Femur (tissue), 1 donor: ENCODE measurements around the gene ZFAND2B.

Experiments used
- DNase-seq: peaks from one replicate; pipeline ENCODE4 v3.0.0-alpha.2; 2017

Gene ZFAND2B, protein sequence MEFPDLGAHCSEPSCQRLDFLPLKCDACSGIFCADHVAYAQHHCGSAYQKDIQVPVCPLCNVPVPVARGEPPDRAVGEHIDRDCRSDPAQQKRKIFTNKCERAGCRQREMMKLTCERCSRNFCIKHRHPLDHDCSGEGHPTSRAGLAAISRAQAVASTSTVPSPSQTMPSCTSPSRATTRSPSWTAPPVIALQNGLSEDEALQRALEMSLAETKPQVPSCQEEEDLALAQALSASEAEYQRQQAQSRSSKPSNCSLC

DNA sequence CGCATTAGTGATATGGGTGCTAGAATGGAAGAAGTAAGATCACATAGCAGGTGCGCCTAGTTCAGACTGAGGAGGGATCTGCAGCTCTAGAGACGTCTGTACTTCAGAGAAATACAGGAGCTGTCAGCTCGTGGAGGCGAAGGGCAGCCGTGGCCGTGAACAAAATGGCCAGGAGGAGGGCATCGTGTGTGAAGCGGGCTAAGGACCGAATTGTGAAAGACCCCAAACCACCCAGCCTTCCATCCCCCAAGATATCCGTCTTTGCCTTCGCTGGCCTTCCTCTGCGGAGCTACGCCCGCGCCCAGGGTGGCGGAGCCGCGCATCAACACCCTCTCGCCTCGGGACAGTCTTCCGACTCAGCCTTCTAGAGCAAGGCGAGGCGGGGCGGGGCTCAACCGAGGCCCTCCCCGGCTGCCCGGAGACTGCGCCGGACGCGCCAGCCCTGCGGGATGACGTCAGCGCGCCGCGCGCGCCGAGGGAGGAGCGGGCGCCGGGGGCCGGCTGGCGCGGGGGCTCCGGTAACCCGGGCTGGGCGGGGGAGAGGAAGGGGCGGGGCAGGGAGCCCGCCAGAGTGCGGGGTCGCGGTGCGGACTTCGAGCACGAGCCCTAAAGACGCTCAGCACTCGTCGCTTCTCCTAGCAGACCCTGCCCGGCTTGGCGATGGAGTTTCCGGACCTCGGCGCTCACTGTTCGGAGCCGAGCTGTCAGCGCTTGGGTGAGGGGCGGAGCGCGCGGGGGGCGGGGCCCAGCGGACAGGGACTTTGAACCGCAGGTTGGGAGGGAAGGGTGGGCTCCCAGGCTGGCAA is at the start of gene ZFAND2B:
ZFAND2B (plus strand) TSS at position 455 of the 806 bp plus-strand sequence; CDS start at position 661, 206 bp downstream.
- DNase-seq: peak; percentile 96

DNA sequence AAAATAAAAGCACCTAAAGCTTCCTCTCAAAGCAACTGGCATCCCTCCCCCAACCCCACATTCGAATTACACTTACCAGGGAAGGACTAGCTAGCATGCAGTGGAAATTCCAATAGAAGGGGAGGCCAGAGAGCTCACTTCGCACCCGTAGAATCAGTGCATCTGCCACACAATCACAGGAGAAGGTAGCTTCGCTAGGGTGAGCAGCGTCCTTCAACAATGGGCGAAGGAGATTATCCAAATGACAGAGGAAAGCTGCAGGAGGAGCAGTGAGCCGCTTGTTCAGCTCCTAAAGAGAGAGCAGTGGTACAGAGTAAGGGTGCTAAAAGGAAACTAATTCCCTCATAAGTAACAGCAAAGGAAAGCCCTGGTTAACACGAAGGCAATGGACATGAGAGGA is 49.2 kb upstream of the ZFAND2B start:
- no peak for DNase-seq

DNA sequence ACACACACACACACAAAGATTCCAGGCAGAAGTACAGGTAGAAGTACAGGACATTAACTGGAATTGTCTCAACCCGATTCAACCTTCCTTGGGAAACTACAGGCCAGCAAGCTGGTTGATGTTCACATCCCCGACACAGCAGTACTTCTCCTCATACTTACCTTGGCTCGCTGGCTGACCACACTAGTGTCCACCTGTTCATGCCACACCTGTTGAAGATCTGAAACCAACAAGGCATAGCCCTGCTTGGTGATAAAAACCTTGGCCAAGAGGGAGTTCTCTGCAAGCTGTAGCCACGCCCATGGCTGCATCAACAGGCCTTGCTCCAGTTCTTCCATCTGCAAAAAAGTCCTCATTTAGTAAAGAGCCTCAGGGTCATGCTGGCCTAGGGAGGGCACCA is 48.6 kb upstream of the ZFAND2B start:
- no peak for DNase-seq

DNA sequence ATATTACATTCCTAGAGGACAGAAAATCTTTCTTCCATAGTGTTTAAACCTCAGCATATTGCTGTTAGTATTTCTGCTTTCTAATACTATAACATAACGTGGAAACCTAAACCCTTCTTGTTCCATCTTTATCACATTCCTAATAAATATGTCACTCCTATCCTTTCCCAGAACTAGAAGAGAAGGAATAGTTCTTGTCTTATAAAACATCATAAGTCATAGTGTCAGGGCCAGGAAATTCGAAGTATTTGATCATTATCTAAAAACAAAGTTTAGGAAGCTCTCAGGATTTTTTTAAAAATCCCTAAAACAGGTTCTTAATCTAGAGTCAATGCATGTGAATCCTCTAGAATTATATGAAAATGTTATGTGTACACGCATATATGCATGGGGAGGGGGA is 48.0 kb upstream of the ZFAND2B start:
- no peak for DNase-seq

DNA sequence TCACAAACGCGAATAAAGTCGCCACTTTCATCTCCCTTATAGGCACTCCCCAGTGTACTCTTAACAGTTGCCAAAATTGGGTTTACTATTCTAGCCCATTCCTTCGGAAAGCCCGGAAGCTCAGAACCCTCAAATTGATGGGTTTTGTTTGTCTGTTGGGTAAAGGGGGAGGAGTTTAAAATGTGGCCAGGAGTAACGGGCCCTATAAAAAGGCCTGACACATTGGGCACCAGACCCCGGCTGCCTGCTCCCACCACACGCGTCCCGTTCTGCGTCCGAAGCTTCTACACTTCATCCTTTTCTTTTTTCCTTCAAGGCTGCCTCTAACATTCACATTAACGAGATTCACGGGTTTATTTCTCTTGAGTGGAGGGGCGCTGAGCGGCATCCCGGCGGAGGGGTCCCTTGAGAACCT is 46.8 kb upstream of the ZFAND2B start:
- DNase-seq: no peak

DNA sequence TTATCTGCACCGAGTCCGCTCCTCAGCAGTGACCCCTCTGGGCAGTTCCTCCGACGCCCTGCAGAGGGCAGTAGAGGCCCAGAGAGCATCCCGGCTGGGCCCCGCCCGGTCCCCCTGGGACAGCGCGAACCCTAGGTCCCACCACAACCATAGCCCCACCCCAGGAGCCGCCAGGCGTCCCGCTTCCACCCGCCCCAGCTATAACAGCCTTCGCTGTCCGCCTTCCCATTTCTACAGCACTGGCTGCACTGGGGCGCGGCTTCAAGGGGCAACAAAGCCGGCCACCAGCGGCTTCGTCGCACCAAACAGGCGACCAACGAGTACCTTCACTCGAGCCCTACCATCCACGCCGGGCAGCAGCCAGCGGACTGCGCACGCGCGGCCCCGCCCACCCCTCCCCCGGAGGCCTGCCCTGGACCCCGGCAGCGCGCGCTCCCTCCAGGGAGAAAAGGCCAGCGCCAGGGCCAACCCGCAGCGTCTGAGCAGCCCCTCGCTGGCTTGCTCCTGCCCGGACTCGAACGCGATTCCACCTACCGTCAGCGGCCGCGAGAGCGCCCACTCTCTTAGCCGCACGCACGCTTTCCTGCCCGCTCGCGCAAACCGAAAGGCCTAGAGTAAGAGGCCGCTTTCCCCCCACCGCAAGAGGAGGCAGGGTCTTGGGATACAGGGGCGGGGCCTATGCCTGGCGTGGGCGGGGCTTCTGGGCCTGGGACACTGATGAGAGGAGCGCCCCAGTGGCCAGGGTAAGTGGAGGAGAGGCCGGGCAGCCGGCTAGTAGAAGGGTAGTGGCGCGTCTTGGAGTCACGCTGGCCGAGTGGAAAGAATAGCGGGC is 46.2 kb upstream of the ZFAND2B start, which contains the start of gene NHEJ1:
NHEJ1 (minus strand) TSS at position 630 of the 832 bp plus-strand sequence. CDS start 2,453 bp downstream, outside the sequence.
- peak; percentile 96 for DNase-seq

DNA sequence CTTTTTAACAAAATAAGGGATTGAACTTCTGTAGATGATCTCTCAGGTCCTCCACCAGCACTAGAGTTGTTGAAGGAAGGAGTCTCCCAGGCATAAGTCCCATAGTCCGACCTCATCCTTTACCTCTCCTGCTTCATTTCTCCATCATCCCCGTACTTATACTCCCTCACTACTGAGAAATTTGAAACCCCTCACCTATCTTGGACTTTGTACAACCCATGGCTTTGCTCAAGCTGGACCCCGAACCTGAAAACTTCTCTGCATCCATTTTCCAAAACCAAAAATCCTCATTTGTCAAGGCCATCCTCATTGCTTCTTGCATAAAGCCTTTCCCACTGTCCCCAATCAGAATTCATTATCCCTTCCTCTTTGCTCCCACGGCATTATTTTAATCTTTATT is 45.5 kb upstream of the ZFAND2B start:
- no peak for DNase-seq

DNA sequence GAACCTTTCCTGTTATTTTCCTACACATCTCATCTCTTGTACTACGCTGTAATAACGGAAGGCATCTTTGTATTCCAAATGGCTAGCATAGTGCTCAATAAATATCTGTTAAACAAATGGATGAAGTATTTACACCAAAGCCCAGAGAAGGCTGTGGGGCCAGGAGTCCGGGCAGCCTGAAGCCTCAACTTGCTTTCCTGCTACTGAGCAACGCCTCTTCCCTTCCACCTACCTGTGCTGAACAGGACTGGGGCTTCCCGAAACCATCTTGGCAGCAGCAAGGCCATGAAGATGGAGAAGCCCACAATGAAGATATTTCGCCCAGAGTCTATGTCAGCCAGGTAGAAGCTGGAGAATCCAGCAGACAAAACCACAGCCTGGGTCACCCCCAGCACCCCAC is 43.4 kb upstream of the ZFAND2B start:
- DNase-seq: no peak

DNA sequence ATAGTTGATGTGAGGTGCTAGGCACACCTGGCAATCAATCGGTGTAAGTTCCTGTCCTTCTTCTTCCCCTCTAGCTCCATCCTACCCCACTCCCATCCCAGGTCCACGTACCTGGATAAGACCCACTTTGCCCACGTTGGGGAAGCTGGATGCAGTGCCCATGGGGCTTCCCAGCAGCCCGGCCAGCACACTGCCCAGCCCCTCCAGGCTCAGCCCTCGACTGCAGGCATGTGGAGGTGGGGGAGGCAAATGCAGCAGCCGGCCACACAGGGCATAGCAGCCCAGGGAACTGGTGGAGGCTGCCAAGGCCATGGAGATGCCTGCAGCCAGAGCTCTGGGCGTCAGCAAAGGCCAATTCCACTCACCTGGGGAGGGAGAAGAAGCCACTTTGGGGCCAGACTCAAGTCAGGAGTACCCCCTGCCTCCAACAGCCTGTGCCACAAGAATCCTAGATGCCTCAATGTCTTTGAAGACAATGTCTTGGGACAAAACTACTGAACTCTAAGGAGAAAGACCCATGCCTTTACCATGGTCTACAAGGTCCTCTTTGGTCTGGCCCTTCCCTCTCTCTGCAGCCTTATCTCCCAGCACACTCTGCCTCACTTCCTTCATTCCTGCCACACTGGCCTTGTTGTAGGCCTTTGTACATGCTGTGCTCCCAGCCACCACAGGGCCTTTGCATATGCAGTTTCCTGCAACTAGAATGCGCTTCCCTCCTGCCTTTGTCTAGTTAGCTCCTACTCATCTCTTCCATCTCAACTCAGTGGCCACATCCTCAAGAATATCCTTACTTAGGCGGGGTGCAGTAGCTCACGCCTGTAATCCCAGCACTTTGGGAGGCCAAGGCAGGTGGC is 41.3 kb upstream of the ZFAND2B start:
- no peak for DNase-seq

DNA sequence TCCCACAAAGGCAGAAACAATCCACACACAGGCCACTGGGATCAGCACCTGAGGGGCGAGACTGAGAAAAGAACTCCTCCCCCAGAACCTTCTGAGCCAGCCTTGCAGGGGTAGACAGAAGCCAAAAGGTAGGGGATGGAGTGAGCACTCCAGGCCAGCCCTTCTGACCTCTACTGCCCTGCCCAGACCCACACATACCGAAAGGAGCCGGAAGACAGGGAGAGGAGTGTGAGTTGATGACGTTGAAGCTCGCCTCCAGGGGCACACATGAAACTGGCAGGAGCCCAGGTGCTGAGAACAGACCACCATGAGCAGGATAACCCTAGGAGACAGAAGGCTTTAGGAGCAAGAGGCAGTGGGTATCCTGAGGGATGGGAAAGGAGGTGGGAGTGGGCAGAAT is 38.6 kb upstream of the ZFAND2B start:
- no peak for DNase-seq

DNA sequence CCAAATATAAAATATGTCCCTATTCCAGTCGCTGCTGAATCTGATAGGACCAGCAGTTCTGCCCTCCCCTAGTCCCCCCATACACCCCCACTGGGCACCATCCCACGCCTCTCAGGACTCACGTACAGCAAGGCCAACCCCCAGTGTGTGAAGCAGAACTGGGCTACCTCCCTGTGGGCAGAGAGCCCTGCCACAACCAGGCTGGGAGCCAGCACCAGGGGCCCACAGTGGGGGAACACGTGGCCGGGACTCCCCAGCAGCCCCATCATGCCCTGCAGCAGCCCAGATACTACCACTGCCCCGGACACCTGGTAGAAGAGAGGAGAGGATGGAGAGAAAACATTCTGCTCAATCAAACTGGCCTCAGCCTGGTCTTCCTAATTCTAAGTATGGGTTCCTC is 38.1 kb upstream of the ZFAND2B start:
- DNase-seq: no peak

DNA sequence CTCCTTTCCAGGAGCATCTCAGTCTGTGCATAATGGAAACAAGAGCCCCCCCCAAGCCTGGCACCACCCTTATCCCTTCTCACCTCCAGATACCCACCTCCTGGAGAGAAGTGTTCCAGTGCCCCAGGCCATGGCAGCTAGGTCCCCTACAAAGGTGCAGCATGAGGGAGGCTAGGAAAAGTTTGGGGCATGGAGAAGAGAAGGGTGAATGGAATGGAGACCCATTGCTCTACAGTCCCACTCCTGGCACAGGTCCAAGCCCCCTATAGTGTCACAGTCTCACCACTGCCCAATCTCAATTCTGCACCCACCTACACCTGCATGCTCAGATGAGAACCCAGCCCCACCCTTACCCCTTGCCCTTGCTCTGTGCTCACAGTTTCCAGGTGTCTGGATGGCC is 37.6 kb upstream of the ZFAND2B start:
- no peak for DNase-seq

DNA sequence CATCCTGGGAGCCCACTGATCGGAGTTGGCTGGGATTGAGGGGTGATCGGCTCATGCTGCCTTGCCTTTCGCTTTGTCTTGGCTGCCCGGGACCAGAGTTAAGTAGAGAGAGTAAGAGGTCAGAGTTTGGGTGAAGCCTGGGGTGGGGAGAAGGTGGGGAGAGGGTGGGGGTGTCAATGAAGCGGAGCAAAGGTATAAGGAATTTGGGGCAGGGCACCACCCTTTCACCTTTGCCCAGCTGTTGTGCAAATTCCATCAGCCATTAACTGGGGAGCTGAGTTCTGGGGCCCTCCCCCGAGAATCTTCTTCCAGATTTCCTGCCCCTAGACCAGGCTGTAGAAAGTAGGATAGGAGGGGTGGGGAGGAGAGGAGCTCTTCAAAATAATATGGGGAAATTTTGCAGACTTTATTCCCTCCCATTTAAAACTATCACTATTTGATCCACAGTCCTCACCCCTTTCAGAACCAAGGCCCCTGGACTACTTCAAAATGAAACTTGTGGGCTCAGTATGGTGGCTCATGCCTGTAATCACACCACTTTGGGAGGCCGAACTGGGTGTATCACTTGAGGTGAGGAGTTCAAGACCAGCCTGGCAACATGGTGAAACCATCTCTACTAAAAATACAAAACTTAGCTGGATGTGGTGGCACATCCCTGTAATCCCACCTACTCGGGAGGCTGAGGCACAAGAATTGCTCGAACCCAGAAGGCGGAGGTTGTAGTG is 36.5 kb upstream of the ZFAND2B start, which contains the start of gene SLC23A3:
SLC23A3 (minus strand) TSS at position 100 of the 725 bp plus-strand sequence; CDS start at position 55, 45 bp downstream.
- no peak for DNase-seq

DNA sequence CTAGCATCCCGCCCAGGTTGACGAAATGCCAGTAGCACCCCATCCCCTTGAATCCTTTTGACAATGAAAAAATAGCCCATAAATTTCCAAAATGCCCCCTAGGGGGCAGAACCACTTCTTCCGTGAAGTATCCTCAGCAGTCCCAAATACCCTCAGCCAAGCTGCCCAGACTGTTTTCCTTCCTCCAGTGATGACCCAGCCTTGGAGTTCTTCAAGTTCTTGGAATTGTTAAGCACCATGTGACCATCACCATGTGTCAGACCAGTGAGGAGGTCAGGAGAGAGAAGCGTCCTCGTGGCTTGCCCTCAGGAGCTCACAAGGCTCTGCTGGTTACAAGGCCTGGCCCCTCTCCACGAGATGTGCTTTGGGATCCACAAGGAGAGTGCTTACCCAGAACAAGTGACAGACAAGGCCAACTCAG is 35.3 kb upstream of the ZFAND2B start:
- peak; percentile 45 for DNase-seq

DNA sequence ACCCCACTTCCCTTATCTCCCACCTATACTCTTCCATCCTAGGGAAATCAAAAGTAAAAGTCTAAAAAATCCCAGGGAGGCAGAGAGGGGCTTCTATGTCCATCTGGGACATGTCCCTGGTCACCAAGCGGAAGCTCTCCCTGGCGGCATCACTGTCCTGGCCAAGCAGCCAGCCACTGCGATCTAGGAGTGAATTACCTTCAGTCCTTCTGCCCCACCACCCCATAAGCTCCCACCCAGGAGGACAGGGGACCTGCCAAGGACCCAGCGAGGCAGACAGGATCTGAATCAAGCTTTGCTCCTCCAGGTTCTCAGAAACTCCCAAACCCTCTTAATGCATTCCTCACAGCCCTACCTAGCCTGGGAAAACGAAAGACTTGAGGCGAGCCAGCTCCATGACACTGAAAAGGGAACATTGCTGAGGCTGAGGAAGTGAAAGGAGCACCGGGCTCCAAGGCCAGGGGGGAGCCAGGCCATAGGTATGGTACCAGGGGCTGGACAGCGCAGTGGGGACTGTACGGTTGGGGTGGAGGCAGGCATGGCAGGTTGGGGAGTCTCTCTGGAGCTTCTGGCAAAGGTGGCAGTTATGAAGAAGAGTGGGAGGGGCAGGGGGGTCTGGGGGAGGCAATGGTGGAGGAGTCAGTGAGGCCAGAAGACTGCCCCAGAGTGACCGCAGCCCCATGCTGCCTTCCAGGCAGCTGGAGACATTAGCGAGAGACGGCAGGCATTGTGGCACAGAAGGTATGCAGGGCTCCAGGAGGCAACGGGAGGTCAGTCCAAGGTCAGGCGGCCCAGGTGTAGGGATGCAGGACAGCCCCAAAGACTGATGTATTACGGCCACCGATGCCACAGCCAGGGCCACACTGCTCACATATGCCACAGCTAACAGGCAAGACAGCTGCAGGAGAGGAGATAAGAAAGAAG is 34.1 kb upstream of the ZFAND2B start:
- no peak for DNase-seq

DNA sequence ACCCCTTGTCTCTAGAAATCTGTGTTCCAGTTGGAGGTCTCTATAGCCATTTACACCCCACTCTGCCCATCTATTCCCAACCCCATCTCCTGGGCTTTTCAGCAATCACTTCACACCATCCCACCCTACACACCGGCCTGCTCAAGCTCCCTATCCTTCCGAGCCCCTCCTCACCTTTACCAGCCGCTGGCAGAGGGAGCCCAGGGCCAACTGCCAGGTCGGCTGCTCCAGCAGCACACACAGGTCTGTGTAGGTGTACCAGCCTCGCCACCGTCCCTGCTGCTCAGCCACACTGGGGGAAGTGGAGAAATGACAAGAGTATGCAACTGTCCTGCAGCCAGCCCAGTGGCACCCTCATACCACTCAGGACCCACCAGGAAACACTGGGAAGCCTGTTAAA is 33.4 kb upstream of the ZFAND2B start:
- no peak for DNase-seq

DNA sequence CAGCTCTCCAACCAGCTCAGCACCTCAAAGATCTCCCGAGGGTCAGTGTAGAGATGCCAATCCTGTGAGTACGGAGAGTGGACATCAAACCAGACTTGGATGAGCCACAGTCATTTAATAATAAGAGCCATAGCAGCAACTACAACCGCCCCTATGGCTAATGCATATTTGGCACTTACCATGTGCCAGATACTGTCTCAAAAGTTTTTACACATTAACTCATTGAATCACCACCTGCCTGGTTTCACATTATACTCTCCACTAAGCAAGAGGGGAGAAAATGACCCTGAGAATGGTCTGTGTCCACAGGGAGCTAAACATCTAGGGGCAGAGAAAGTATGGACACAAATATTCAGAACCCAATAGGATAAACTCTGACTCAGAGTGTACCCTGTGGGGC is 32.4 kb upstream of the ZFAND2B start:
- no peak for DNase-seq

DNA sequence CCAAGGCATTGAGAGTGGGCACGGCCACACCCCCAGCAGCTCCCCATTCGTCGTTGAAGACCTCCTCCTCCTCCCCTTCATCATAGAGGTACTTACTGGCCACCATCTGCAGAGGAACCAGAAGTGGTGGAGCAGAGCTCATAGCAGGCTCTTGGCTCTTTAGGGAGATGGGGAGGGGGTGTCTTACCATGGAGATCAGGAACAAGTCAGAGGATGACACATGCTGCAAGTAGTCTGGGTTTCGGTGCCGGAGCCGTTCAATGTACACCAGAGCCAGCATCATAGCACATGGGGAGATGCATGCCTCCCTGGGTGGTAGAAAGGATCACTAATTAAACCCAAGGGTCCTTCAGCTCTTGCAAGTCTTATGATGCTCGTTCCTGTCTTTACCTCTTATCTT is 31.8 kb upstream of the ZFAND2B start:
- no peak for DNase-seq

DNA sequence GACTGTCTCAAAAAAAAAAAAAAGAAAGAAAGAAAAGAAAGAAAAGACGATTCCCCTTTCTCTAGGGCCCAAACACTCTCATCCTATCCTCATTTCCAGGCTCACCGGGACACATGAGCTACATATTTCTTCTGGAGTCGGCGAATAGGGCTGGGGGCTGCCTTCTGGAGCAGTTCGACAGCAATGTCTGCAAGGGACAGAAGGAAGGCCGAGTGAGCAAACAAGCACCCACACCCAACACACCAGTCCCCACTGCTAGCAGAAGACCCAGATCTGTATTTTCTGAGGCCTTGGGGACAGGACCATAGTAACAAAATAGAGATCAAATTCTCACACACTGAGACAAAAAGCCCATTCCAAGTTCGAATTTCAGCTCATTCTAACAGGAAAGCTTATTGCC is 31.1 kb upstream of the ZFAND2B start:
- DNase-seq: no peak
